GM12865 (cell line): ENCODE results near the gene ZBTB2.

ENCODE experiments used
- DNase-seq: peaks from one replicate; pipeline ENCODE4 v3.0.0; 2010; ENCODE audit warnings: low read depth
- H3K4me3 ChIP-seq: 2 replicates; pipeline ENCODE4 v1.5.1; 2011; ENCODE audit warnings: mild to moderate bottlenecking, low read depth, low read length, control low read depth
- TF ChIP-seq, protein P1 (sequence below): IDR thresholded peaks from 2 replicates; pipeline ENCODE4 v1.5.1; 2011; ENCODE audit warnings: low read length, control low read depth, low read depth, inconsistent platforms; ENCODE audit not compliant: insufficient read depth; ENCODE audit errors: missing control alignments

ZBTB2 gene

GRCh38 chr6:151408858-151409257 lies 17.5 kb upstream of the ZBTB2 start:
- no peak overlapping the region for H3K4me3 ChIP-seq
- TF ChIP-seq, protein P1, sequence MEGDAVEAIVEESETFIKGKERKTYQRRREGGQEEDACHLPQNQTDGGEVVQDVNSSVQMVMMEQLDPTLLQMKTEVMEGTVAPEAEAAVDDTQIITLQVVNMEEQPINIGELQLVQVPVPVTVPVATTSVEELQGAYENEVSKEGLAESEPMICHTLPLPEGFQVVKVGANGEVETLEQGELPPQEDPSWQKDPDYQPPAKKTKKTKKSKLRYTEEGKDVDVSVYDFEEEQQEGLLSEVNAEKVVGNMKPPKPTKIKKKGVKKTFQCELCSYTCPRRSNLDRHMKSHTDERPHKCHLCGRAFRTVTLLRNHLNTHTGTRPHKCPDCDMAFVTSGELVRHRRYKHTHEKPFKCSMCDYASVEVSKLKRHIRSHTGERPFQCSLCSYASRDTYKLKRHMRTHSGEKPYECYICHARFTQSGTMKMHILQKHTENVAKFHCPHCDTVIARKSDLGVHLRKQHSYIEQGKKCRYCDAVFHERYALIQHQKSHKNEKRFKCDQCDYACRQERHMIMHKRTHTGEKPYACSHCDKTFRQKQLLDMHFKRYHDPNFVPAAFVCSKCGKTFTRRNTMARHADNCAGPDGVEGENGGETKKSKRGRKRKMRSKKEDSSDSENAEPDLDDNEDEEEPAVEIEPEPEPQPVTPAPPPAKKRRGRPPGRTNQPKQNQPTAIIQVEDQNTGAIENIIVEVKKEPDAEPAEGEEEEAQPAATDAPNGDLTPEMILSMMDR: no peak
- DNase-seq: no peak

DNA sequence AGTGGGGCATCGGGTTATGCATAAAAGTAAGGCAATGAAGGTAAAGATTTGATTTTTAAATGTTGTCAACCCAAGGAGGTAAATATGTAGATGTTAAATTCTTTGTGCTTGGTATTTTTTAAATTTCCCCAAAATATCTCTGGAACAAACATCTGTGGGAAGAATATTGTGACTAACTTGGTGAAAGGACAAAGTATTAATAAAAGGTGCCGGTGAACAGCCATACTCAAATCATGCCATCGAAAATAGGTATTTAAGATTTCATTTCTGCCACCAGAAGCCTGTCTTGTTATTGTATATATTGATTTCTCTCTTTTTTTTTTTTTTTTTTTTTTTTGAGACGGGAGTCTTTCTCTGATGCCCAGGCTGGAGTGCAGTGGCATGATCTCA lies 12.6 kb upstream of the ZBTB2 start:
- TF ChIP-seq, protein P1: no peak
- no peak for DNase-seq
- H3K4me3 ChIP-seq: no peak overlapping the region

GRCh38 chr6:151402228-151402627 lies 10.9 kb upstream of the ZBTB2 start:
- TF ChIP-seq, protein P1: no peak
- DNase-seq: no peak
- H3K4me3 ChIP-seq: no peak overlapping the region

DNA sequence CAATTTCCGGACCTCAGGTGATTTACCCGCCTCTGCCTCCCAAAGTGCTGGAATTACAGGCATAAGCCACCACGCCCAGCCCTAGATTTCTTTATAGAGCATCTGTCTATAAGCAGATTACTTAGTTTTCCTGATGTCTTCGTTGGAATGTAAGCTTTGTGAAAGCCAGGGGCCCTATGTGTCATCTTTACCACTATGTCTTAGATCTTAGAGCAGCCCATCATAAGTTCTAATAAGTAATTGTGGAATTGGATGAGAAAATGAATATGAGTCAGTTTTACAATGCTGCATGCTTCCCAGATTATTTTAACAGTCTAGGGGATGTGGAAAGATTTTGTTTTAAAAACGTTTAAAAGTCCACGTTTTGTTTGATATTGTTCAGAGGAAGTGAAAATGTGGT lies 9.1 kb upstream of the ZBTB2 start:
- DNase-seq: no peak
- H3K4me3 ChIP-seq: no peak overlapping the region

GRCh38 chr6:151399679-151400078 lies 8.3 kb upstream of the ZBTB2 start:
- H3K4me3 ChIP-seq: no peak overlapping the region
- TF ChIP-seq, protein P1: no peak
- no peak for DNase-seq

More for the DNA sequence above, 9.1 kb upstream of the ZBTB2 start:
- TF ChIP-seq, protein P1: no peak

DNA sequence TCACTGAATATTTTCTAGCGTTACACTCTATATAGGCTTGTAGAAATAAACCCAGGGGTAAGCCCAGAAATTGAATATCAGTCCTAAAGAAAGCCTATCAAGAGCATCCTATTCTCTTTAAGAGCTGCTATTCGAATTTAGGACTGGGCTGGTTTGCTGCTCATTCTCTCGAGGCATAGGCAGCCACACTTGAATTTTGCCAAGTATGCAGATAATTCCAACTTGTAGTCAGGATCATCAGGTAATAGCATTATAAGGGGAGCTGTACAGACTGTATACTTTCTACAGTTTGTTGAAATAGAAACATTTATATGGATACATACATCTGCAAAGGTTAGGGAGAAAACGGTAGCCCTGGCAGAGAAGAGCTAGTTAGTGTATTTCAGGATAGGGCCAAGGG lies 2.1 kb upstream of the ZBTB2 start:
- TF ChIP-seq, protein P1: no peak
- peak overlapping the region; percentile 91 for H3K4me3 ChIP-seq
- DNase-seq: no peak

- TF ChIP-seq, protein P1: no peak
- no peak for DNase-seq
- peak overlapping the region; percentile 91 for H3K4me3 ChIP-seq
Measured at GRCh38 chr6:151392427-151392826, 1.1 kb upstream of the ZBTB2 start.
